Measurements from ENCODE around the gene MS4A4E.
"Not testable (repeated sequence)": the region's sequence is repeated elsewhere in the genome, so short reads cannot be mapped to it uniquely, and the experiment has no call there.

The MS4A4E gene

GRCh38 chr11:60164550-60165075 is 78.3 kb downstream of the MS4A4E start:
- no peak overlapping the region for H3K4me3 ChIP-seq (replicated peaks; ENCODE audit: low read depth, low read length)
- TF ChIP-seq, protein P1, sequence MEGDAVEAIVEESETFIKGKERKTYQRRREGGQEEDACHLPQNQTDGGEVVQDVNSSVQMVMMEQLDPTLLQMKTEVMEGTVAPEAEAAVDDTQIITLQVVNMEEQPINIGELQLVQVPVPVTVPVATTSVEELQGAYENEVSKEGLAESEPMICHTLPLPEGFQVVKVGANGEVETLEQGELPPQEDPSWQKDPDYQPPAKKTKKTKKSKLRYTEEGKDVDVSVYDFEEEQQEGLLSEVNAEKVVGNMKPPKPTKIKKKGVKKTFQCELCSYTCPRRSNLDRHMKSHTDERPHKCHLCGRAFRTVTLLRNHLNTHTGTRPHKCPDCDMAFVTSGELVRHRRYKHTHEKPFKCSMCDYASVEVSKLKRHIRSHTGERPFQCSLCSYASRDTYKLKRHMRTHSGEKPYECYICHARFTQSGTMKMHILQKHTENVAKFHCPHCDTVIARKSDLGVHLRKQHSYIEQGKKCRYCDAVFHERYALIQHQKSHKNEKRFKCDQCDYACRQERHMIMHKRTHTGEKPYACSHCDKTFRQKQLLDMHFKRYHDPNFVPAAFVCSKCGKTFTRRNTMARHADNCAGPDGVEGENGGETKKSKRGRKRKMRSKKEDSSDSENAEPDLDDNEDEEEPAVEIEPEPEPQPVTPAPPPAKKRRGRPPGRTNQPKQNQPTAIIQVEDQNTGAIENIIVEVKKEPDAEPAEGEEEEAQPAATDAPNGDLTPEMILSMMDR (IDR thresholded peaks at IDR 0.05; ENCODE audit: low read depth, low read length, missing control alignments), result no peak
- DNase-seq (ENCODE audit: extremely low read depth, low read depth), result no peak

DNA sequence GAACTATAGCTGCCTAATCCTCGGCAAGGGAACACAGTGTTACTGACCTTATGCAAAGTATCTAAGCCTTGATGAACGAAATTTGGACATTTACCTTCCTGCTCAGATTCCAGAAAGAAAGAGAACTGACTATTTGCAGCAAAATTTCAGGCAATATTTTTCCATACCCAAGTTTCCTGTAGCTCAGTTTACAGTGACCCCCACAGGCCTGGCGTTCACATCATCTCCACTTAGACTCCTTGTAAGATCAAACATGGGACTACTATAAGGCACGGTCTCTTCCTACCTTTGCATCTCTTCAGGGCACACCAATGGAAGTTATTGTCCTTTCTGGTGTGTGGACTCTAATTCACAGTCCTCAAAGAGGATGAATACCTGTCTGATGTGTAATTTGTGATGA is 81.2 kb downstream of the MS4A4E start:
- TF ChIP-seq, protein P1 (IDR thresholded peaks at IDR 0.05; ENCODE audit: low read depth, low read length, missing control alignments), result no peak
- no peak overlapping the region for H3K4me3 ChIP-seq (replicated peaks; ENCODE audit: low read depth, low read length)
- no peak for DNase-seq (ENCODE audit: extremely low read depth, low read depth)

GRCh38 chr11:60161107-60161506 is 81.8 kb downstream of the MS4A4E start:
- no peak for DNase-seq (ENCODE audit: extremely low read depth, low read depth)
- TF ChIP-seq, protein P1 (IDR thresholded peaks at IDR 0.05; ENCODE audit: low read depth, low read length, missing control alignments), result no peak
- no peak overlapping the region for H3K4me3 ChIP-seq (replicated peaks; ENCODE audit: low read depth, low read length)

DNA sequence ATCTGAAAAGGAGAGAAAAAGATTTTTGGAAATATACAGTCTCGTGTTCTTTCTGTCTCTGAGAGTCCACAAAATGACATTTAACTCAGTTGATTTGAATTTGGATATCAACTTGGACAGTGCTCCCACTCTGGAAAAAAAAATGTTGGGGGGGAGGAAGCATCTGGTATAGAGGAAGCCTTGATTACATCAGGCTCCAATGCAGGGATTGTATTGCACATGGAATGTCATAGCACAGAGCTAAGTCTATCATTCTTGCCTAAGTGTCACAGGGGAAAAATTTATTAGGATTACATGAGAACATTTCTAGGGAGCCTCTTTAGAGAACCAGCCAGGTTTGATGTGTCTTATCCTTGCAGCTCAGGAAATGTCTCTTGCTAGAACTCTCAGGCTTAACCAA is 83.1 kb downstream of the MS4A4E start:
- TF ChIP-seq, protein P1 (IDR thresholded peaks at IDR 0.05; ENCODE audit: low read depth, low read length, missing control alignments), result no peak
- no peak for DNase-seq (ENCODE audit: extremely low read depth, low read depth)
- no peak overlapping the region for H3K4me3 ChIP-seq (replicated peaks; ENCODE audit: low read depth, low read length)

GRCh38 chr11:60159284-60159683 is 83.7 kb downstream of the MS4A4E start:
- H3K4me3 ChIP-seq (replicated peaks; ENCODE audit: low read depth, low read length), result no peak overlapping the region
- no peak for DNase-seq (ENCODE audit: extremely low read depth, low read depth)
- TF ChIP-seq, protein P1 (IDR thresholded peaks at IDR 0.05; ENCODE audit: low read depth, low read length, missing control alignments), result no peak

- no peak overlapping the region for H3K4me3 ChIP-seq (replicated peaks; ENCODE audit: low read depth, low read length)
- DNase-seq (ENCODE audit: extremely low read depth, low read depth), result no peak
- TF ChIP-seq, protein P1 (IDR thresholded peaks at IDR 0.05; ENCODE audit: low read depth, low read length, missing control alignments), result no peak
These were observed 84.3 kb downstream of the MS4A4E start for GRCh38 chr11:60158636-60159035.

- no peak overlapping the region for H3K4me3 ChIP-seq (replicated peaks; ENCODE audit: low read depth, low read length)
- DNase-seq (ENCODE audit: extremely low read depth, low read depth), result no peak
- TF ChIP-seq, protein P1 (IDR thresholded peaks at IDR 0.05; ENCODE audit: low read depth, low read length, missing control alignments), result no peak
These were observed 87.0 kb downstream of the MS4A4E start for GRCh38 chr11:60155931-60156330.

- not testable (repeated sequence) for DNase-seq (ENCODE audit: extremely low read depth, low read depth); H3K4me3 ChIP-seq (replicated peaks; ENCODE audit: low read depth, low read length)
These were observed 90.2 kb downstream of the MS4A4E start for GRCh38 chr11:60152727-60153126.
